A673 (cell line): ENCODE results near the gene ZNF507. TPM values are rescaled to one million over a fixed set of nuclear protein-coding genes. Genes with fewer than 3 reads are reported as not detected.

ENCODE experiments used
- BruUV-seq: library from RNA; stranded (reverse); fragments of 400-500 nt; replicated peaks from 2 replicates; lab custom pipeline; 2021; lab: Mats Ljungman, UMichigan
- CTCF ChIA-PET: fragments of 300-600 bp; sonication (Branson Sonifier 250); formaldehyde crosslinking; loops from one replicate; lab custom pipeline; 2022; ENCODE audit warnings: antibody characterized with exemption; lab: Charles Lee
- POLR2A ChIA-PET: fragments of 300-600 bp; sonication (Branson Sonifier 250); formaldehyde crosslinking; loops from one replicate; lab custom pipeline; 2022; ENCODE audit warnings: antibody characterized with exemption; ENCODE audit not compliant: low non-redundant PET; lab: Charles Lee
- DNase-seq: peaks from one replicate; pipeline ENCODE4 v3.0.0-alpha.2; 2015; ENCODE audit warnings: low spot score
- H3K27ac ChIP-seq: fragments of 200-600 bp; sonication (generic); 2 replicates; pipeline ENCODE4 v1.5.1; 2016; ENCODE audit warnings: mixed run types, low read depth, mild to moderate bottlenecking, mixed read lengths, antibody characterized with exemption, low read length; ENCODE audit not compliant: poor library complexity, severe bottlenecking
- H3K27me3 ChIP-seq: fragments of 200-600 bp; sonication (generic); replicated peaks from 2 replicates; pipeline ENCODE4 v1.6.1; 2017; ENCODE audit warnings: mixed run types, low read depth, mild to moderate bottlenecking, mixed read lengths, antibody characterized with exemption, low read length; ENCODE audit not compliant: insufficient read depth, poor library complexity
- H3K36me3 ChIP-seq: fragments of 200-600 bp; sonication (generic); 2 replicates; pipeline ENCODE4 v1.6.1; 2016; ENCODE audit warnings: mixed run types, mild to moderate bottlenecking, mixed read lengths, antibody characterized with exemption, low read length; ENCODE audit not compliant: insufficient read depth, poor library complexity, severe bottlenecking
- H3K4me1 ChIP-seq: fragments of 200-600 bp; sonication (generic); 2 replicates; pipeline ENCODE4 v1.6.1; 2017; ENCODE audit warnings: mixed run types, mild to moderate bottlenecking, mixed read lengths, antibody characterized with exemption, low read length; ENCODE audit not compliant: insufficient read depth, poor library complexity, severe bottlenecking
- H3K4me3 ChIP-seq: fragments of 200-600 bp; sonication (generic); 2 replicates; pipeline ENCODE4 v1.5.1; 2016; ENCODE audit warnings: low read depth, mixed run types, mild to moderate bottlenecking, mixed read lengths, low read length; ENCODE audit not compliant: poor library complexity, severe bottlenecking
- H3K9me3 ChIP-seq: fragments of 200-600 bp; sonication (generic); 2 replicates; pipeline ENCODE4 v1.6.1; 2016; ENCODE audit warnings: mixed run types, low read depth, mild to moderate bottlenecking, mixed read lengths, antibody characterized with exemption, low read length; ENCODE audit not compliant: poor library complexity, severe bottlenecking
- EZH2 ChIP-seq: fragments of 200-600 bp; sonication (generic); IDR thresholded peaks from 2 replicates; pipeline ENCODE4 v1.6.1; 2017; ENCODE audit warnings: borderline replicate concordance, low read depth, mild to moderate bottlenecking, mixed read lengths, antibody characterized with exemption, low read length; ENCODE audit not compliant: poor library complexity, severe bottlenecking
- intact Hi-C: fragments of 100-400 bp; cut with micrococcal nuclease; formaldehyde crosslinking; loops from one replicate; pipeline ENCODE4 v1.10.0; 2022; ENCODE audit not compliant: unreplicated experiment
- total RNA-seq: library from RNA; stranded (reverse); gene quantifications from 2 replicates; pipeline ENCODE4 v1.2.3, GENCODE V29; 2021
- TF ChIP-seq, protein P1 (sequence below): fragments of 300-800, 200-600 bp; sonication (generic); conservative IDR thresholded peaks from 2 replicates; pipeline ENCODE4 v1.5.1; 2017; ENCODE audit warnings: low read depth, mild to moderate bottlenecking, antibody characterized with exemption, low read length, moderate library complexity, mixed read lengths

The ZNF507 gene
- total RNA-seq, 1 experiment from 2014 or later, result 35.0 TPM

DNA sequence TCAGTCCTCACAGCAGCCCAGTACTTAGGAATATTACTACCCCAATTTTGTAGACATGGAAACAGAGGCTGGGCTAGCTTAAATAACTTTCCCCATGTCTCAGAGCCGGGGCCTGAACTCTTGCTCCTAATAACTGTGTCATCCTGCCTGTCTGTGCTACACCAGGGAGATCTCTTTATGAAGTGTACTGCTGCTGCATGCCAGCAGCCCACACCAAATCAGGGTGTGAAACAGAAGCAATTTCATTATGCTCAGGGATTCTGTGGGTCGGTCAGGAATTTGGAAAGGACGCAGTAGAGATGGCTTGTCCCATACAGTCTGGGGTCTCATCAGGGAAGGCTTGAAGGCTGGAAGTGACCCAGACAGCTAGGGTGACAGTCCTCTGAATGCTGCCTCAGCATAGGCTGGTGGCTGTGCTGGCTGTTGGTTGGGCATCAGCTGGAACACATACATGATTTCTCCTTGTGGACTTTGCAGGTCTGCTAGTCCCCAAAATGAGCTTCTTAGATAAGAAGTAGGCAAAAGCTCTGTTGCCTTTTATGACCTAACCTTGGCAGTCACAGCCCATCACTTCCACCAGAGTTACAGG is 22.6 kb downstream of the ZNF507 start:
- intact Hi-C loops, result no loop called here
- Histone ChIP-seq H3K27me3 (no peaks in the 10 kb centered on the region), H3K9me3 (no peaks in the 10 kb centered on the region), H3K4me3 (no peak overlapping the region), H3K4me1 (no peaks in the 10 kb centered on the region), H3K27ac (no peak overlapping the region), H3K36me3 (peaks cover 30% of the 10 kb centered on the region)
- POLR2A ChIA-PET, result no interaction called here
- no peak for DNase-seq
- TF ChIP-seq, protein P1, sequence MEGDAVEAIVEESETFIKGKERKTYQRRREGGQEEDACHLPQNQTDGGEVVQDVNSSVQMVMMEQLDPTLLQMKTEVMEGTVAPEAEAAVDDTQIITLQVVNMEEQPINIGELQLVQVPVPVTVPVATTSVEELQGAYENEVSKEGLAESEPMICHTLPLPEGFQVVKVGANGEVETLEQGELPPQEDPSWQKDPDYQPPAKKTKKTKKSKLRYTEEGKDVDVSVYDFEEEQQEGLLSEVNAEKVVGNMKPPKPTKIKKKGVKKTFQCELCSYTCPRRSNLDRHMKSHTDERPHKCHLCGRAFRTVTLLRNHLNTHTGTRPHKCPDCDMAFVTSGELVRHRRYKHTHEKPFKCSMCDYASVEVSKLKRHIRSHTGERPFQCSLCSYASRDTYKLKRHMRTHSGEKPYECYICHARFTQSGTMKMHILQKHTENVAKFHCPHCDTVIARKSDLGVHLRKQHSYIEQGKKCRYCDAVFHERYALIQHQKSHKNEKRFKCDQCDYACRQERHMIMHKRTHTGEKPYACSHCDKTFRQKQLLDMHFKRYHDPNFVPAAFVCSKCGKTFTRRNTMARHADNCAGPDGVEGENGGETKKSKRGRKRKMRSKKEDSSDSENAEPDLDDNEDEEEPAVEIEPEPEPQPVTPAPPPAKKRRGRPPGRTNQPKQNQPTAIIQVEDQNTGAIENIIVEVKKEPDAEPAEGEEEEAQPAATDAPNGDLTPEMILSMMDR, result no peak
- TF ChIP-seq EZH2, result no peak
- no TSS peak for BruUV-seq
- CTCF ChIA-PET, result no interaction called here

DNA sequence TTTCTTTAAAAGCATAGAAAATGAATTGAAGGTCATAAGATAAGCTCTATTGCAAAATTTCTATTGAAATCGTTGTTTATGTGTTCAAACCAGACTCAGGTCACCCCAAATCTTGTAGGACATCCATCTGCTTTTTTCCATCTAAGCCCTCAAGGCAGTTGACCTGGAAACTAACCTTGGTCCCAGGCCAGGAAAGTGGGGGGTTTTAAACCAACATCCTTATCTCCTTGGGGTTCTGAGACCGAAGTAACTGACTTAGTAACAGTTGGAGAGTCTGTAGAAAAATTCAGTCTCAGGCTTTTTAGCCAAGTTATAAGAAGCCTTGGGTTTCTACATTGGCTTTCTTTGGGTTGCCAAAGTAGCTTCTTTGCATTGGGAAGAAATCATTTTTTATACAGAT is 23.4 kb downstream of the ZNF507 start:
- BruUV-seq, result no TSS peak
- POLR2A ChIA-PET, result no interaction called here
- Histone ChIP-seq H3K36me3 (peaks cover 32% of the 10 kb centered on the region), H3K27ac (no peak overlapping the region), H3K27me3 (no peaks in the 10 kb centered on the region), H3K9me3 (no peaks in the 10 kb centered on the region), H3K4me3 (no peak overlapping the region), H3K4me1 (no peaks in the 10 kb centered on the region)
- no peak for DNase-seq
- CTCF ChIA-PET, result no interaction called here
- TF ChIP-seq, protein P1, result no peak
- TF ChIP-seq EZH2, result no peak
- intact Hi-C loops, result no loop called here

DNA sequence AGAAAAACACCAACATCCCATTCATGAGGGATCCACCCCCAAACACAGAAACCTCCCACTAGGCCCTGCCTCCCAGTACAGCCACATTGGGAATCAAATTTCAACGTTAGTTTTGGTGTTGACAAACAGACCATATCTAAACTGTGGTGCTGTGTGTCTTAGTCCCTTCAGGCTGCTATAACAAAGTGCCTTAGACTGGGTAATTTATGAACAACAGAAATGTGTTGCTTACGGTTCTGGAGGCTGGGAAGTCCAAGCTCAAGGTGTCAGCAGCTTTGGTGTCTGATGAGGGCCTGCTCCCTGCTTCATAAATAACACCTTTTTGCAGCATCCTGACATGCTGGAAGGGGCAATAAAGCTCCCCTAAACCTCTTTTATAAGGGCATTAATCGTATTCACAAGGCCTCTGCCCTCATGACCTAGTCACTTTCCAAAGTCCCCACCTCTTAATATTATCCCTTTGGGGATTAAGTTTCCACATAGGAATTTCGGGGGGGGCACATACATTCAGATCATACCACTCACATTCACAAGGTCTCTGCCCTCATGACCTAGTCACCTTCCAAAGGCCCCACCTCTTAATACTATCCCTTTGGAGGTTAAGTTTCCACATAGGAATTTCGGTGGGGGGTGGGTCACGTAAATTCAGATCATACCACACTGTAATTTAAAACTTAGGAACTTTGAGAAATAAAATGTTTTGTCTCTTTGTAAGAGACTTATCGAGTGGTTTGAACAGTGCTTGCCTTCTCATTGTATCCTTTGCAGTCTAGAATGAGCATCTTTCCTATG is 27.5 kb downstream of the ZNF507 start:
- intact Hi-C loops, result no loop called here
- POLR2A ChIA-PET, result interaction anchor here (0.6 kb wide), 1 partner anchor 86 kb away, joined by 3 read pairs; no protein-coding TSS in a partner anchor
- H3K4me3 ChIP-seq, result no peak overlapping the region
- no peak overlapping the region for H3K27ac ChIP-seq
- TF ChIP-seq, protein P1, result no peak
- no peak for TF ChIP-seq EZH2
- no peaks in the 10 kb centered on the region for H3K27me3 ChIP-seq
- H3K9me3 ChIP-seq, result no peaks in the 10 kb centered on the region
- no peaks in the 10 kb centered on the region for H3K4me1 ChIP-seq
- H3K36me3 ChIP-seq, result peaks cover 34% of the 10 kb centered on the region
- no peak for DNase-seq
- CTCF ChIA-PET, result no interaction called here
- BruUV-seq, result no TSS peak
